GM19467 (cell line): Measurements from ENCODE around the gene PCNX3.
A peak's percentile ranks its signal among the peaks of the same experiment; 100 is the strongest.

Source experiments
- ATAC-seq: cut with Tn5 transposase; IDR thresholded peaks from one replicate; pipeline ENCODE4 v1.9.1; 2021; ENCODE audit warnings: mild to moderate bottlenecking, moderate library complexity; ENCODE audit not compliant: unreplicated experiment

Gene PCNX3

DNA sequence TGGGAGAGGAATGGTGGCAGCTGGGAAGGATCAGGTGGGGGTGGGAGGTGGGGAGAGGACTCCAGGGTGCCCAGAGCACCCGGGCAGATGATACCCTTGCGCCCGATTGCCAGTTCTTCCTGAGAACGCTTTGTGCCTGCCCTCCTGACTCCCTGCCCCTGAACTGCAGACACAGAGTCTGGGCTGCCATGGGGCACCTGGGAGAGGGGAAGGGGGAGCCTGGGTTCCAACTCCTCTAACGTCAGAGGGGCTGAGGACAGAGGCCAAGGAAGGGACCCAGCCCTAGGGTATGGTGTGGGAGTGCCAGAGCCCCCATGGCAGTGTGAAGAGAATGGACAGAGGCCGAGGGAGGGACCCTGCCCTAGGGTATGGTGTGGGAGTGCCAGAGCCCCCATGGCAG is 19.1 kb upstream of the PCNX3 start:
- ATAC-seq = no peak

DNA sequence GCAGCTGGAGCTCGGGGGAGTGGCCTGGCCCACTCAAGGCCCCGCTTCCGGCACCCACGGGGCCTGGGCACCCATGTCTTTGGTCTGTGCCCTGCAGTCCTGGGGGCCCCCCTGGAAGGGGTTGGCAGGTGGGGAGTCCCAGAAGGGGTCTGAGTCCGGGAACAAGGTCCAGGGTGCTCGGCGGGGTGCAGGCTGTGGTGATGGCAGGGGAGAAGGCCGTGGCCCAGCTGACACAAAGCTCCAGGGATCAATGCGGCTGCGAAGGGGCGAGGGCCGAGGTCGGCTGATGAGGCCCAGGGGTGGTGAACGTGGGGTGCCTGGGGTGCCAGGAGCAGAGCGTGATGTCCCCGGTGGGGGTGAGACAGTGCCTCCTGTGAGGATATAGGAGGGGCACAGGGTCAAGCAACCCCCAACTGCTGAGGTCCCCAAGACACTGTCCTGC is 17.3 kb upstream of the PCNX3 start:
- ATAC-seq = no peak

DNA sequence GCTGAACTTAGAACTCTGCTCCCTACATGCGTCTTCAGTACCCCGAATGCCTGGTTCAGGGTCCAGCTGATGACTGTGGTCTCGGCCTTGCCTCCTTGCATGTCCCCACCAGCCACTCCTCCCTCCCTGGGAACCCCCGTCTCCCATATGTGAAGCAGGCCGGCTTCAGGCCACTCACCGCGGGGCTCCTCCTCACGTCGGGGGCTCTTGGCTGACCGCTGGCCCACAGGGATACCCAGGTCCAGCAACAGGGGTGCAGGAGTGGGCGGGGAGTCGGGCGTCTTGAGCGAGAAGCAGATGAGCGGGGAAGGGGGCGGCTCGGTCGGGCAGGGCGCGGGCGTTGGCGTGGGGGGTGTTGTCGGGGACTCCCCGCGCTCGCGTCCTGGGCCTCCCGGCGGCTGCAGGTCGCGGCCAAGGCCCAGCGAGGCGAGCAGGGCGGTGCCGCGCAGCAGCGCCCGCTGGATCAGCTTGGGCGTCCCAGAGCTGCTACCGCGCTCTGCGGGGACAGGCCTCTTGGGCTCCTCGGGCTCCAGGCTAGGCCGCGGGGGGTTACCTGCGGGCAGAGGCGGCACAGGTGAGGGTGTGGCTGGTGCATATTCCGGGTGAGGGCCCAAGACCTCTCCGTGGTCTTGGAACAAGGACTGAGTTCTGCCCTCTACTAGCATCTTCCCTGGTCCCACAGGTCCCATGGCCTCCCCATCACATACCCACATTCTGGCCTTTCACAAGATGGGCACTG is 16.2 kb upstream of the PCNX3 start:
- ATAC-seq = no peak

DNA sequence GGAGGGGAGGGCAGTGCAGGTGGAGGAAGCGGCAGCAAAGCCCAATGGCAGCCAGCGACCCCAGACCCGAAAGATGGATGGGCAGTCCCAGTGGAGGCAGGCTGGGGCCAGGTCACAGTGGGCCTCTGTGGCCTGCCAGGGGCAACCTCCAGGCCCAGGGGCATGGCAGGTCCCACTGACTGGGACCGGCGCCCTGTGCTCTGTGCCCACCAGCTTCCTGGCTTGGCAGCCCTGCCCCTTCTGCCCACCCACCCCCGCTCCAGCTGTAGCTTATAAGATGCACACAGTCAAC is 15.7 kb upstream of the PCNX3 start:
- ATAC-seq = no peak

DNA sequence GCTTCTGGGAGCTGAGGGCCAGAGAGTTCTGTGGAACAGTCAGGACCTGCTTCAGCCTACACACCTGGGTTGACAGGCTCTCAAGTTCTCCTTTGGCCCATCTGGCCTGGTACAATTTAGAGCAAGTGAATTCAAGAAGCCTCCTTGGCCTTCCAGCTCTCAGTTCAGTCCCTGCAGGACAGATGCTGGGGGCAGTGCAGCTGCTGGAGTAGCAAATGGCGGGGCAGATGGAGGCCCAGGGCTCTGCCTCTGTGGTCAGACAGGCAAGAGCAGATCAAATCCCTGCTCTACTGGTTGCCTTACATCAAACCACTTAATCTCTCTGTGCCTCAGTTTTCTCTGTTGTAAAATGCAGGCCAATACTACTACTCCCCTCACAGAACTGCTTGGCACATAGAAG is 11.3 kb upstream of the PCNX3 start:
- no peak for ATAC-seq

DNA sequence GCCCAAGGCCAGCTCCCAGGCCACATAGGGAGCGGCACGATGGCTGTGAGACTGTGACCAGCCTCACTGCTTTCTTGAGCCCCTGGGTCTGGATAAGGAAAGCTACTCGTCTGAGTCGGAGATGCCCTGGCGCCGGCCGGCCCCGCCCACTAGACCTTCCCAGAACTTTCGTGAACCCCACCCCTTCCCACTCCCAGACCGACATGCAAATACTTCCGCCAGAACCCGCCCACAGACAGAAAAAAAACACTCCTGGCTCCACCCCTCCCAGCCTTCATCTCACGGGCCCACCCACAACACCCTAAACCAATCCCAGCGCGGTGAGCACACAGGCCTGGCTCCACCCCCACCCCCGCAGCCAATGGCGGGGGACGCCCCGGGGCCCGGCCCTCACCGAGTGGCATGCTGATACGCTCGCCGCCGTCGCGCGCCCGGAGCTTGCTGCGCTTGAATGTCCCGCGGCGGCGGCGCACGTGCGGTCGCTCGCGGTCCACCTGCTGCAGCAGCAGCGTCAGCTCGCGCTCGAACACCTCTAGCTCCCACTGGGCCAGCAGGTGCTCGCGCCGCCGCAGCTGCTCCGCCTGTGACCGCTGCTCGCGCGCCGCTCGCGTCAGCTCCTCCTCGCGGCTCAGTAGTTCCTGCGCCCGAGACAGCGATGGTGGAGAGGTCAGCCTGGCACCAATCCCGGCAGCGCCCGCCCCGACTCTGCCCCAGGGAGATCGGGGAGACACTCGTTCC is 8.5 kb upstream of the PCNX3 start:
- no peak for ATAC-seq

DNA sequence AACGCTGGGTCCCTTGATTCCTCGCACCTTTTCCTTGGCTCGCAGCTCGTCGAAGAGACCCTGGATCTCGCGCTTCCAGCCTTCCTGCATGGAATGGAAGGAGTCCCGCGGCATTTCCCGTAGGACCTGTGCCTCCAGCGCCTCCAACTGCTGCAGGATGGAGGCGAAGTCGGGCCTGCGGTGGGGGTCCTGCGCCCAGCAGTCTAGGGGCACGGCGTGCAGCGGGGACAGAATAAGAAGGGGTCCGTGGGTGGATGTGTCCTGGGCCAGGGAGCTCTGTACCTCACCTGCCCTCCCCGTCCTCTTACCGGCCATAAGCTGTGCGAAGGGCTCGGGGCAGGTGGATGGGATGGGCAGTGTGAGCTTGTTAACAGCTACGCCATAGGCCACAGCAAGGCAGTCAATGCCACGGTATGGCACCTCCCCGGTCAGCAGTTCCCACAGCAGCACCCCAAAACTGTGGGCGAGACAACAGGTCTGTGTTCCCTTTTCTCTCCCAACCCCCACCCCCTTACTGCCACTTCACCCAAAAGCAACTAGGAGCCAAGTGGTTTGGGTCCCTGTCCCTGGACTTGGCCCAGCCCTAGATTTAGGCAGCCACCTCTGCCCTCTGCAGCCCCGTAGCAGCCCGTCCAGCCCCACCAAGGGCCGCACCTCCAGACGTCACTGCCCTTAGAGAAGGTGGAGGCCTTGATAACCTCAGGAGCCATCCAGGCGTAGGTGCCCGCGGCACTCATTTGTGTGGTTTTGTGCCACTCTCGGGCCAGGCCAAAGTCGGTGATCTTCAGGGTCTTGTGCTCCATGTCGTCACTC is 7.8 kb upstream of the PCNX3 start:
- no peak for ATAC-seq

DNA sequence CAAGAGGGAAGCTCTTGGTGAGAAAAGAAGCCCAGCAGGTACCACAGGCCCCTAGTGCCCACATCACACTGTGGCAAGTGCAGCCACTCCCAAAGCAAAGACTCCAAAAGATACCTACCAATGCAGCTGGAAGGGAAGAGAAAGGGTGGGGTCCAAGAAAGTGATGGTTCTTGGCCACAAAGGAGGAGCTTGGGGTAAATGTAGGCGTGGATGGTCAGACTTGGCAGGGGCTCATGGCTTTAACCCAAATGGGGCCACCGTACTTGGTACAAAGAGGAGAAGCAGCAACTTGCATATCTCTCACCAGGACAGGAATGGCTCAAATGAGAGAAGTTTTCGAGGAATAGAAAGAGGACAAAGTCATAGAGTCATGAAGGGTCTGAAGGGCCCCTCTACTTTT is 6.3 kb upstream of the PCNX3 start:
- no peak for ATAC-seq

DNA sequence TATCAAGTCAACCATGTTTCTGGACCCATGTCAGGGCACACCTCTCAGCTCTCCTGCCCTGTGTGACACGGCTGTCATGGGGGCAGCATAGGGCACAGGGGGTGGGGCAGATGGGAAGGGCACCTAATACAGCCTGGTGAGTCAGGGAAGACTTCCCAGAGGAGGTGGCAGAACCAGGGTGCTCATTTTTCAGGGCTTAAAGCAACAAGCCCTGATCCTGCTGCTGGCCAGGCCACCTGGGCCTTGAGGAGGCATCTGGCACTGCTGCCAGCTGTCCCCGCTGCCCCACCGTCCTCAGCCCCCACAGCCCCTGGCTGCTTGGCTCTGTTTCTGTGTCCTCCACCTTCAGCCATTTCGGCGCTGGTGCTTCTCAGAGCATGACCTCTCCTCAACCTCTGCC is 5.9 kb upstream of the PCNX3 start:
- ATAC-seq = no peak

DNA sequence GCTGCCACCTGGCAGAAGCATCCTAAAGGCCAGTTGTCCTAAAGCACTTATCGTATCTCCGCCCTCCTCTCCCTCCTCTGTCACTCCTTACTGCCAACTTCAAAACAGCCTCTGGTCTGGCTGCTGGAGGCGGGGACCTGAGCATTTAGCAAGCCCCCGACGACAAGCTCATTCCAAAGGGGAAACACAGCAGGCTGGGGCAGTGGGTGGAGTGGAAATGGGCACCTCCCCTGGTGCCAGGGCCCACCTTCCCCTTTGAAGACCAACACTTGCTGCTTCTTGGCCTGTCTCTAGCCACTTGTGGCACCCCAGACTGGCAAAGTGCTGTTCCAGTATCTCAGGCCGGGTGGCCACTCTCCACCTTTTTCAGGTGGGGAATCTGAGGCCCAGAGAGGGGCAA is 5.2 kb upstream of the PCNX3 start:
- ATAC-seq = no peak

DNA sequence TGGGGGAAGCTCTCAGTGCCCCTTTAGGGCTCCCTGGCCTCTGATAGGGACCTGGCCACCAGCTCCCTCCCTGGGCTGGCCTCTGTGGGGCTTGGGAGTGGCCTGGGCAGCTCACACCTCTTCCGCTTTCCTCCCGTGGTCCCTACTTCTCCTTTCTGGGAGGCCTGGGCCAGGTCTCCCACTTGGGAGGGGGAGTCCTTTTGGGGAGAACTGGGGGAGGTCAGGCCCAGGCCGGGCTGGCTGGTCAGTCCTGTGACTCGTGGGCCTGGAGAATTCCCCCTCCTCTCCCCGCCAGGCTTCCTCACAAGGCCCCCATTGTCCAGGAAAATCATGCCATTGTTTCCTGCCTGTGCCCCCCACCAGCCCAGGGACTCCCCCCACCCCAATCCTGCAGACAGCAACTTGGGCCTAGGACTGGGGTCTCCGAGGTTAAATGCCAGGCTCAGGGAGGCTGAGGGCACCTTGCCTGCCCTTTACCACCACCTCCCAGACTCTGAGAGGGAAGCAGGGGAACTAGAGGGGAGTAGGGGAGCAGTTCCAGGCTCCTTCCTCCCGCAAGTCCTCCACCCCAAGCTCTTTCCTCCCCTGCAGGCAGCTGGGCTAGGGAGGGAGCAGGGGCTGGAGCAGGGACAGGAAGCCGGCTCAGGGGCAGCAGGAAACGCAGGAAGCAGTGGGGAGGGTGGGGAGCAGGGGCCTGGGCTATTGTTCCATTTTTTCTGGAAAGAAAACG is 4.4 kb upstream of the PCNX3 start:
- ATAC-seq = no peak

DNA sequence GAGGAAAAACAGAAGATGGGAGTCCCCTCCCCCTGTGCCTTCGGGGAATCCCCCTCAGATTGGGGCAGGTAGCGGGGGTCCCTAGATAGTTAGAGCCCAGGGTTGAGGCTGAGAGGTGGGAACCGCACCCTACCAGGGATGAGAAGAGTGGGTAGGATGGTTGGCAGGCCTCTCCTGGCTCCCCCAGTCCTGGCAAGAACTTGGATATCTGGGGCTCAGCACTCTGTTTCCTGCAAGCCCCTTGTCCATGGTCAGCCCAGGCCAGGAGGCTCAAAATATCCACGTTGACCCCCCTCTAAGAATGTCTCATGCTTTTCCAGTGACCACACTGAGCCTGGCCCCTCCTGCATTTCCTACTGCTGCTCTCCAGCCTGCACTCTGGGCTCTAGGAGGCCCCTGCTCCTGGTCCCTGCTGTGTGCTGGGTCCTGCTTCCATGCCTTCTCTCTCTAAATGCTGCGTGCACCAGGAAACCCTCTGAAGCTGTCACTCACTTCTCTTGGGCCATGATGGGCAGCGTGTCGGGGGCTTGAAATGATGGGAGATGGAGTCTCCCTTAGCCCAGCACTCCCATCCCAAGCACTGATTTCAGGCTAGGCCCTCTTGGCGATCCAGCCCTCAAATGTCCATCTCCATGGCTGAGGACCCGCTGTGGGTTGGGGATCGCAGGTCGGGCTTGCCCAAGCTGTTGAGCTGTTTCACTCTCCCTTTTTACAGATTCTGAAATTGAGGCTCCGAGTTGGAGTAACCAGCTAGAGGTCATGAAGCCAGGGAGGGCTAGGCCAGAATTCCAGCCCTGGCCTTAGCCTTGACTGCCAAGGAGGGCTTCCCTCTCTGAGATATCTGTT is 3.6 kb upstream of the PCNX3 start:
- ATAC-seq = no peak

DNA sequence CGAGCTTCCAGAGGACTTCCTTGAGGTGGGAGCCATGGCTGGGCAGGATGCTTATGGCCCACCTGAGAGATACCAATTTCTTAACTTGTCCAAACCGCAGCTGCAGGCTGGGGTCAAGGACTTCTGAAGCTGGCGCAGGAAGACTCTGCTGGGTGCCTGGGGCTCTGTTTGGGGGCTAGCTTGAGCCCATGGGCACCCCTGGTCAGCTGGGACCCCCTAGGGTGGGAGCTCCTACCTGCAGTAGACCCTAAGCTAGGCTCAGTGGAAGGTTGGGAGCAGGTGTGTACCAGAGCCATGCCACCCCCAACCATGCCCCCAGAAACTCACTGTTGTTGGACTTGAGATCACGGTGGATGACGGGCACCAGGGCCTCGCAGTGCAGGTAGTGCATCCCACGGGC is 2.9 kb upstream of the PCNX3 start:
- ATAC-seq = no peak

DNA sequence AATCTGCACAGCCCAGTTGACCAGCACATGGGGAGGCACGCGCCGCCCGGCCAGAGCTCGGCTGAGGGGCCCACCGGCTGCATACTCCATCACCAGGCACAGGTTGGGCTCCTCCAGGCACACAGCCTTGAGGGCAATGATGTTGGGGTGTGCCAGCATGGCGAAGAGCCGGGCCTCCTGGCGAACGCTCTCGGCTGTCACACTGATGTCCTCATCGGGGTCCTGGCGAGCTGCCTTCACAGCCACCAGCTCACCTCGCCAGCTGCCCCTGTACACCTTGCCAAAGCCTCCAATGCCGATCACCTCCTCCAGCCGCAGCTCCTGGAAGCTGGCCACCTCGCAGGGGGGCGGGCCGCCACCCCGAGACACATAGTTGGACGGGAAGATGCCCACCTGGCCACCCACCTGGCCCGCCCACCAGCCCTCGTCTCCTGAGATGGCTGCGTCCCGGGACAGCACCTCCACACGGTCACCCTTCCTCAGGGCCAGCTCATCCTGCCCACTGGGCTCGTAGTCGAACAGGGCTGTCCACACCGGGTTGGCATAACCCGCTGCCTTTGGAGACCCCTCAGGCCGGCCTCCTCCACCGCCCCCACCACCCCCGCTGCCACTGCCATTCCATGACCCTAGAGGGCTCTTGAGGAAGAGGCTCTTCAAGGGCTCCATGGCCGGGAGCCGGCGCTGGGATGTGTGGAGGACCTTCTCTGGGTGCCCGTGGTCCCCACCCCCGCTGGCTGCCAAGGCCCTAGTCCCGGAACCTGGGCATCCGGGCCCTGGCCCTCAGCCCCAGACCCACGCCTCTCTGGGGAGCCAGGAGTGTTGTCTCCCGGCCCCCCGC is 2.3 kb upstream of the PCNX3 start:
- ATAC-seq = no peak

DNA sequence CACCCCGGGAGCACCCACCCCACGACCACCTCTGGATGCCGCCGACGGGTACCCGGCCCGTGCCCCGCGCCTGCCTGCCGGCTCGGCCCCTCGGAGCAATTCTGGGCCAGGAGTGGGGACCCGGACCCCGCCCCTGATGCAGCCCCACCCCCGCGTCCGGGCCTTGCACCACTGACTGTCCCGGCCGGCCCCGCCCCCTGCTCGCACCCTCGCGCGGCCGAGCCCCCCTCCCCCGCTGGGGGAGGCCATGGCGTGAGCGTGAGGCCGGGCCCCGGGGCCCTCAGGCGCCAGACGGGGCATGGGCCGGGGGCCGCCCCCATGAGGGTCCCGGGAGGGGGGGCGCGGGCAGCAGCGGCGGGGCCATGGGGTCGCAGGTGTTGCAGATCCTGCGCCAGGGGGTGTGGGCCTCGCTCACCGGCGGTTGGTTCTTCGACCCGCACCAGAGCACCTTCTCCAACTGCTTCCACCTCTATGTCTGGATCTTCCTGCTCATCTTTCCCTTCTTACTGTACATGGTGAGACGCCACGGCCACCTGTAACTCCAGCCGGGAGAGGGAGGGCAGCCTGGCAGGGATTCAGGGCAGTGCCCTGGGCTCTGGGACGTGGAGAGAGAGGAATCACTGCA is 486 bp downstream of the PCNX3 start:
- ATAC-seq = peak; percentile 0

DNA sequence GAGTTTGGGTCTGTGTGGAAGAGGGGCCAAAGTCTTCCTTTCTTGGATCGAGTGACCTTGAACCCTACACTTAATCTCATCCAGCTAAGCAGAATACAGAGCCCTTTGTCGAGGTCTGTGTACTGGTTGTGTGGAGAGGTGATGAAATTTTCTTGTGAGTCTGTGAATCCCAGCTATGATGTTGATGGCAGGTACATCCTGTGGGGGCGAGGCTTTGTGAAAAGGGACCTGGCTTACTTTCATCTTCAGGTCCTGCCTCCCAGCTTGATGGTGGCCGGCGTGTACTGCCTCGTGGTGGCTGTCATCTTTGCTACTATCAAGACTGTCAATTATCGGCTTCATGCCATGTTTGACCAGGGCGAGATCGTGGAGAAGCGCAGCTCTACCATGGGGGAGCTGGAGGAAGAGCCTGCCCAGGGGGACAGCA is 1.0 kb downstream of the PCNX3 start:
- ATAC-seq = no peak

DNA sequence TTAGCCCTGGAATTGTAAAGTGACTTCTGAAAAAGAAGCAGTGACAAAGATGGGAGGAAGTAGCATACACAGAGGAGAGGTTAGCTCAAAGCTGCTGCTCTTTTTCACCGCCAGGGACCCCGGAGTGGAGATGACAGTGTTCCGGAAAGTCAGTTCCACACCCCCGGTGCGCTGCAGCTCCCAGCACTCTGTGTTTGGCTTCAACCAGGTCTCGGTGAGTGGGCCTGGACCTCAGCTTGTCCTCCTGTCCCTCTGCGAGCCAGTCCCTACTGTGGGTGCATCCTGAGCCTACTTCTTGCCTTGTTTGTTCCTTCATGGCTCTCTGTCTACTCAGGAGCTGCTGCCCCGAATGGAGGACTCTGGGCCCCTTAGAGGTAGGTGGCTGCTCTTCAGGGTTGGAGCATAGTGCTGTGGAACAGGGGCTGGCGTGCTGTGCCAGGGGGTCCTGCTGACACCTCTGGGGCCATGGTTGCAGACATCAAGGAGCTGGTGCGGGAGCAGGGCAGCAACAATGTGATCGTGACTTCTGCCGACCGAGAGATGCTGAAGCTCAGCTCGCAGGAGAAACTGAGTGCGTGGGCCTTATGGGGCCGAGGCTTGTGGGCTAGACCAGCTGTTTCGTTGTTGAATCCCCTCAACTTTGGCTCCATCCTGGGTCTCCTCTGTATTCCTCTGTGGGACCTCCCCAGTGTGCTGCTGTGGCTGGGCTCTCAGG is 1.7 kb downstream of the PCNX3 start:
- ATAC-seq = no peak

DNA sequence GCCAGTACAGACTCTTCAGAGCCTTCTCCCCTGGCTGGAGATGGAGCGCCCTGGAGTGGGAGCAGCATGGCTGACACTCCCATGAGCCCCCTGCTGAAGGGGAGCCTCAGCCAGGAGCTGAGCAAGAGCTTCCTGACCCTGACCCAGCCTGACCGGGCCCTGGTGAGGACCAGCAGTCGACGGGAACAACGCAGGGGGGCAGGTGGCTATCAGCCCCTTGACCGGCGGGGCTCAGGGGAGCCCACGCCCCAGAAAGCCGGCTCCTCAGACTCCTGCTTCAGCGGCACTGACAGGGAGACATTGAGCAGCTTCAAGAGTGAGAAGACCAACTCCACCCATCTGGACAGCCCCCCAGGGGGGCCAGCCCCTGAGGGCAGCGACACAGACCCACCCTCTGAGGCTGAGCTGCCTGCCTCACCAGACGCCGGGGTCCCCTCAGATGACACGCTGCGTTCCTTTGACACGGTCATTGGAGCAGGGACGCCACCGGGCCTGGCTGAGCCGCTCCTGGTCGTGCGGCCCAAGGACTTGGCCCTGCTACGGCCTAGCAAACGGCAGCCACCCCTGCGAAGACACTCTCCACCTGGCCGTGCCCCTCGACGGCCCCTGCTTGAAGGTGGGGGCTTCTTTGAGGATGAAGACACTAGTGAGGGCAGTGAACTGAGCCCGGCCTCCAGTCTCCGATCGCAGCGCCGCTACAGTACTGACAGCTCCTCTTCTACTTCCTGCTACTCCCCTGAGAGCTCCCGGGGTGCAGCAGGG is 2.6 kb downstream of the PCNX3 start:
- ATAC-seq = no peak
